GM23248 (cell line): Measurements from ENCODE around the gene KIF26A.

Experiments
- EZH2 ChIP-seq: fragments of 200-600 bp; sonication (generic); IDR thresholded peaks from 2 replicates; pipeline ENCODE4 v1.6.1; 2018; ENCODE audit warnings: antibody characterized with exemption, mild to moderate bottlenecking; ENCODE audit not compliant: insufficient read depth, poor library complexity, severe bottlenecking
- EZH2phosphoT487 ChIP-seq: fragments of 200-600 bp; sonication (generic); IDR thresholded peaks from 2 replicates; pipeline ENCODE4 v1.6.1; 2018; ENCODE audit warnings: antibody characterized with exemption, moderate library complexity, mild to moderate bottlenecking, low read depth; ENCODE audit not compliant: insufficient read depth

GRCh38 chr14:104185916-104186495 lies 47.6 kb downstream of the KIF26A start:
- TF ChIP-seq EZH2: no peak
- TF ChIP-seq EZH2phosphoT487: no peak
